Measurements from ENCODE around the gene MLST8.
"Not testable (repeated sequence)": the region's sequence is repeated elsewhere in the genome, so short reads cannot be mapped to it uniquely, and the experiment has no call there.

MLST8 gene

DNA sequence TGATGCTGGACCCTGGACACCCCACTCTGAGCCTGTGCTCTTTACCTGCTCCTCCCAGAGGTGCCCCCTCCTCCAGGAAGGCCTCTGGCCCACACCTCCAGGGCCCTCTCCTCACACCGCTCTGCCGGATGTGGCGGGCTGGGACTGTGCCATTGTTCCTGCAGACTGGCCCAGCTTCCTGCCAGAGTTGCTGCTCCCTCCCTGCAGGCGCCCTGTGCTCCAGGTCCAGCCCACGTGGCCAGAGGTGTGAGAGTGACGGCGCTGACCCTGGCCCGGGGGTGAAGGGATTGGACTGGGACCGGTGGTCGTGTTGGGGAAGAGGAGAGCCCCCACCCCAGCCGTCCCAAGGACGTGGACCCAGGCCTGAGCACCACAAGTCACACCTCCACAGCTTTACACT lies 23.8 kb downstream of the MLST8 start:
- DNase-seq (ENCODE audit: insufficient read length, low spot score) (no peak), FAIRE-seq (no peak)

DNA sequence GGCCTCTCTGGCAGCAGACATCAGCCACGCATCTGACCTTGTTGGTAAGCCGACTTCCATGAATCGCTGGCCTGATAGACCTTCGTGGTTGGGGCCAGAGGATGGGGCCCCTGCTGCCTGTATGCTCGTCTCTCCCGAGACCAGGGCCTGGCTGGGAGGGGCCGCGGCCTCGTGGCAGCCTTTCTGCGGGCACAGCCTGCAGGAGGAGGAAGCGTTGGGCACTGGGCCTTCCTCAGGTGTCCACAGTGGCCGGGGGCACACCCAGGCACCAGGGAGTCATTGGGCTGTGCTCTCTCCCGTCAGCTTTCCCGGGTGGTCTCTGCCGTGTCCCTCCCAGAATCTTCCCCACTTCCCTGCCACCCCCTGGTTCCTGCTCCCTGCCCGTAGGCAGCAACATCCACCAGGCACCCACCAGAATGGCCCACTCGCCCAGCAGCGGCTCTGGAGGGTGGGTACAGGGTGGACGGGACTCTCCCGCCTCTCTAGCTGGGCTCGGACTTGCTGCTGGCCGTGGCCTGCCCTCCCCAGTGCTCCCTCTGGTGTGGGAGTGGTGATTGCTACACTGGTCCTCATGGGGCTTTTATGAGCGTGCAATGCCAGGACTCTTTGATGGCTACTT lies 24.5 kb downstream of the MLST8 start:
- FAIRE-seq, result no peak
- no peak for DNase-seq (ENCODE audit: insufficient read length, low spot score)

DNA sequence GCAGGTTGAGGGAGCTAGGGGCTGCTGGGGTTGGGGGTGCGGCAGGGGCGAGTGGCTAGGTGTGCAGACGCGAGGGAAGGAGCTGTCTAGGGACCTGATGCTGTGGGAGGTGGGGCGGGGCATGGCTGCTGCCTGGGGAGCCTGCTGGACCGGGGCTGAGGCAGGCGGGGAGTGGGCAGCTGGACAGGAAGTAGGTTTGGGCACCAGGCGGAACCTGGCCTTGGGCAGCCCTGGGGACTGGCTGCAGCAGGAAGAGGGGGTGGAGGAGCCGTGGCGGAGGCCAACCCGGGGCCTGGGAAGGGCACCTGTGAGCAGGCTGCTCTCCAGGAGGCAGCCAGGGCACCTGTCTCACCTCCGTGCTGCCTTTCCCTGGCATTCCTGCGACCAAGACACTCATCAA lies 25.1 kb downstream of the MLST8 start:
- no peak for DNase-seq (ENCODE audit: insufficient read length, low spot score)
- FAIRE-seq, result no peak

DNA sequence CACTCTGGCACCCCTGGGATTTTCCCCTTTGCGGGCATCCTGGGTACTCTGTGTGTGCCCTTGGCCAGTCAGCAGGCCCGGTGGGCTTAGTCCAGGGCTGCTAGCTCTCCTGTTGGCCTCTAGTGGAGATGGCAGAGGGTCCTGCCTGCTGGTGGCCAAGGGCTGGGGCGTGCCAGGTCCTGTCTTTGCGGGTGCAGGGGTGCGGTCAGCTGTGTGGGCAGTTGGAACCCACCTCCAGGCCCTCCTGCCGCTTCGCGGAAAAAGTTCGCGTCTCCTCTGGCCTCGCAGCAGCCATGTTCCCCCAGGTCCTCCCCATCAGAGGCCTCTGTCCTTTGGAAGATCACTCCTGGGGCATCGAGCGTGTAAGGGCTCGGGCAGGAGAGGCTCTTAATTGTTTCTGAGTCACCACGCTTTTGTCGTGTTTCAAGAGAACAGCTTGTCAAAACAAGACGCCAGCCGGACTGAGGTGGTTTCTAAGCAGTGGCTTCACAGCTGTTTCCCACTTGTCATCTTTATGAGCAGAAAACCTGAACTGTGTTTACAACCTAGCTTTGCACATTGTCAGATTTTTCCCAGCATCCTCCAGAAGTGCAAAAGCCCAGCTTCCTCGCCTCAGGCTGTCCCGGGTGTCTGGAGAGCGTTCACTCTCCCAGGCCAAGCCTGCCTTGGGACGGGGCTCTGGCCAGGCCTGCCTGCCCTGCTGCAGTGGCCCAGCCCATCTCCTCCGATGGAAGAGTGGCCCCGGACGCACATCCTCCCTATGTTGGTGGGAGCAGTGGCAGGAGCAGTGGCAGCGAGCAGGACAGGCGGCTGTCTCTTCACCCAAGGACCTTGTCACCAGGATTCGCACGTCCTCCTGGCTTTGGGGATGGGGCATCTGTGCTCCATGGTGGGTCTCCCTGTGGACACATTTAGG lies 26.0 kb downstream of the MLST8 start:
- DNase-seq (ENCODE audit: insufficient read length, low spot score) (no peak), FAIRE-seq (no peak)

DNA sequence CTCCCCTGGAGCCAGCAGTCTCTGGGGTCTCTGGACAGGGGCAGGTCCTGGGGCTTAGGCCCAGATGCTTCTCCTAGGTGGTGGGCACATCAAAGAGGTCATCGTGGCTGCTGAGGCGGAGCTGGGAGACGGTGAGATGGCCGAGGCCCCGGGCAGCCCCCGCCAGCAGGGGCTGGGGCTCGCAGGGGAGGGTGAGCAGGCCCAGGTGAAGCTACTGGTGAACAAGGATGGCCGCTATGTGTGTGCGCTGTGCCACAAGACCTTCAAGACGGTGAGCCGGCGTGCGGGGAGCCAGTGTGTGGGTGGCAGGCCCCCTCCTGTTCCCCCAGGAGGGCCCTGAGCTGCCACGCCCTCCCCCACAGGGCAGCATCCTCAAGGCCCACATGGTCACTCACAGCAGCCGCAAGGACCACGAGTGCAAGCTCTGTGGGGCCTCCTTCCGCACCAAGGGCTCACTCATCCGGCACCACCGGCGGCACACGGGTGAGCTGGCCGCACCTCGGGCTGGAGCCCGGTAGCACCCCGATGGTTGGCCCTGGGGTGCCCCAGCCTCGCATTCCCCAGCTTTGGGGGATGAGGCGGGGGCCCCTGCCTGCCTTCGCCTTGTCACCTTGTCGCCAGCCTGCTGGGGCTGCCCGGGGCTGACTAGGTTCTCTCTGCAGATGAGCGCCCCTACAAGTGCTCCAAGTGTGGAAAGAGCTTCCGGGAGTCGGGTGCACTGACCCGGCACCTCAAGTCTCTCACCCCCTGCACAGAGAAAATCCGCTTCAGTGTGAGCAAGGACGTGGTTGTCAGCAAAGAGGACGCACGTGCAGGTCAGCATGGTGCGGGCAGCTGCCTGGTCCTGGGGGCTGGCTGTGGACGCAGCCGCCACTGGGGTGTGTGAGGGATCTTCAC lies 27.1 kb downstream of the MLST8 start:
- DNase-seq (ENCODE audit: insufficient read length, low spot score) (no peak), FAIRE-seq (no peak)

DNA sequence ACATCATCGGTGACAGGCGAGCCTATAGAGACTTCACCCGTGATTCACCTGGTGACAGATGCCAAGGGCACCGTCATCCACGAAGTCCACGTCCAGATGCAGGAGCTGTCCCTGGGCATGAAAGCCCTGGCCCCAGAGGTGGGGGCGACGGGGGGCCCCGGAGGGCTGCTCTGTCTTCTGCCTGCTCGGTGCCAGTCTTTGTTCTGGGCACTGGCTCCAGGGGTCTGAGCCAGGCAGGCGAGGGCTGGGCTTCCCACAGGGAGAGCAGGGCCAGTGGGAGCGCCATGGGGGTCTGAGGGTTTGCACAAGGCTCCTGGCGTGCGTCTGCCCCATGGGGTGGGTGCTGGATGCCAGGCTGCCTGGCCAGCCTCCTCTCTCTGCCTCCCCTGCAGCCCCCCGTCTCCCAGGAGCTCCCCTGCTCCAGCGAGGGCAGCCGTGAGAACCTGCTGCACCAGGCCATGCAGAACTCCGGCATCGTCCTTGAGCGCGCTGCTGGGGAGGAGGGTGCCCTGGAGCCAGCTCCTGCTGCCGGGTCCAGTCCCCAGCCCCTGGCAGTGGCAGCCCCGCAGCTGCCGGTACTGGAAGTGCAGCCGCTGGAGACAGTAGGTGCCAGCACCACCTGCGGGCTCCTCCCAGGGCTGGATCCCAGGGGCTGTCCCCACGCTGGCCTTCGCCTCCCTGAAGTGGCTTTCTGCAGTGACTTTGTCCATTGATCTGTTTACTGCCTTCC lies 28.0 kb downstream of the MLST8 start:
- FAIRE-seq, result no peak
- no peak for DNase-seq (ENCODE audit: insufficient read length, low spot score)

DNA sequence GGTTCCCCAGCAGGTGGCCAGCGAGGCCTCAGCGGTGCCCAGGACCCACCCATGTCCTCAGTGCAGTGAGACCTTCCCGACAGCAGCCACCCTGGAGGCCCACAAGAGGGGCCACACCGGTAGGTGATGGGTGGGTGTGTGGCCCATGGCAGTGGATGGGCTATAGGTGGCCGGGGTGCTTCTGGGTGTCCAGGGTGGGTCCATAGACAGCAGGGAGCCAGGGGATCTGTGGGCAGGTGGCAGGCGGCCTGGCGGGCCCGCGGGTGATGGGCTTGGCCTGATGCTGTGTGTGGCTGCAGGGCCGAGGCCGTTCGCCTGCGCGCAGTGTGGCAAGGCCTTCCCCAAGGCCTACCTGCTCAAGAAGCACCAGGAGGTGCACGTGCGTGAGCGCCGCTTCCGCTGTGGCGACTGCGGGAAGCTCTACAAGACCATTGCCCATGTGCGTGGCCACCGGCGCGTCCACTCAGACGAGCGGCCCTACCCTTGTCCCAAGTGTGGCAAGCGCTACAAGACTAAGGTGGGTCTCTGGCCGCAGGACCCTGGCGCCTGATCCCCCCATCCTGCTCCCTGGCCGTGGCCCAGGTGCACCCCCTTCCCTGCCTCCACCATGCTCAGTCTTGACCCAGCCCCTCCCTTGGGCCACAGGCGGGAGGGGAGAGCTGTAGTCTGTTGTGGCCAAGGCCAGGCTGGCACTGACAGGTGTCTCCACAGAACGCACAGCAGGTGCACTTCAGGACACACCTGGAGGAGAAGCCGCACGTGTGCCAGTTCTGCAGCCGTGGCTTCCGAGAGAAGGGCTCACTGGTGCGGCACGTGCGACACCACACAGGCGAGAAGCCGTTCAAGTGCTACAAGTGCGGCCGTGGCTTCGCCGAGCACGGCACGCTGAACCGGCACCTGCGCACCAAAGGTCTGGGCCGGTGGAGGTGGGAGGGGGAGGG lies 28.9 kb downstream of the MLST8 start:
- DNase-seq (ENCODE audit: insufficient read length, low spot score), result no peak
- FAIRE-seq, result no peak

DNA sequence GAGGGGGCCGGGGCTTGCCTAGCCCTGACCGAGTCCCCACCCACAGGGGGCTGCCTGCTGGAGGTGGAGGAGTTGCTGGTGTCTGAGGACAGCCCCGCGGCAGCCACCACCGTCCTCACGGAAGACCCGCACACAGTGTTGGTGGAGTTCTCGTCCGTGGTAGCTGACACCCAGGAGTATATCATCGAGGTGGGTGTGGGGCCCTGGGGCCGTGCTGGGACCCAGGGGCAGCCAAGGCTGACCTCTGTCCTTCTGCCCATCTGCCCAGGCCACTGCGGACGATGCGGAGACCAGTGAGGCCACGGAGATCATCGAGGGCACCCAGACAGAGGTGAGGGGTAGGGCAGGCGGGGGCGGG lies 29.5 kb downstream of the MLST8 start:
- FAIRE-seq, result no peak

DNA sequence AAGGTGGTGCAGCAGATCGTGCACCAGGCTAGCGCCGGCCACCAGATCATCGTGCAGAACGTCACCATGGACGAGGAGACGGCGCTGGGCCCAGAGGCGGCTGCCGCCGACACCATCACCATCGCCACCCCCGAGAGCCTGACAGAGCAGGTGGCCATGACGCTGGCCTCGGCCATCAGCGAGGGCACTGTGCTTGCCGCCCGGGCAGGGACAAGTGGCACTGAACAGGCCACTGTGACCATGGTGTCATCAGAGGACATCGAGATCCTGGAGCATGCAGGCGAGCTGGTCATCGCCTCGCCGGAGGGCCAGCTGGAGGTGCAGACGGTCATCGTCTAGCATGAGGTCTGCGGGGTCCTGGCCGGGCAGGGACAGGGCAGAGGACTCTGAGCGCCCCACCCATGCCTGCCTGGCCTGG lies 30.0 kb downstream of the MLST8 start:
- FAIRE-seq (no peak), DNase-seq (ENCODE audit: insufficient read length, low spot score) (no peak)

More for the DNA sequence above, 29.5 kb downstream of the MLST8 start:
- DNase-seq (ENCODE audit: insufficient read length, low spot score), result no peak

DNA sequence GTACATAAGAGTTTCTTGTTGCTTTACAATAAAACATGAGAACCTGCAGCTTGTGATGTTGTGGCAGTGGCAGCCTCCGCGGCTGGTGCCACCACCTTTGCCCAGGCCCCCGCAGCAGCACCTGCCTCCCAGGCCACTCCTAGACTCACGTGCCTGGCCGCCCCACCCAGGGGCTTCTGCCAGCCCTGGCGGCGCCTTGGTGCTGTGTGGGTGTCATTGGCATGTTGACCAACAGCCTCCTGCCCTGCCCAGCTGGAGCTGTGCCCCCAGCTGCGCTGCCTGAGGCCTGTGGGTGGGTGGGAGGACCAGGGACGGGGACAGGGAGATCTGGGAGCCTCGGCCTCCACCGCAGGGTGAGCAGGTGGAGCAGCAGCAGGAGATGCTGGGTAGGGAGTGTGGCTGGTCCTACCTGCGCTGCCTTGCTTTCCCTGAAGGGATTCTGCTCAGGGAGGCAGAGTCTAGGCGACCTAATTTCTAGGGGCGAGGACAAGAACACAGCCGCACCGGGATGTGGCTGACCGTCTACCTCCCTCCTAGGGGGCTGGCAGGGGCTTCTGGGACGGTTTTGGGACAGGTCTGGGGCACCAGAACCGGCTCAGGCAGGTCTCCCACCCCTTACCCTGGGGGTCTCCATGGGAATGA lies 30.6 kb downstream of the MLST8 start:
- FAIRE-seq (no peak), DNase-seq (ENCODE audit: insufficient read length, low spot score) (no peak)

DNA sequence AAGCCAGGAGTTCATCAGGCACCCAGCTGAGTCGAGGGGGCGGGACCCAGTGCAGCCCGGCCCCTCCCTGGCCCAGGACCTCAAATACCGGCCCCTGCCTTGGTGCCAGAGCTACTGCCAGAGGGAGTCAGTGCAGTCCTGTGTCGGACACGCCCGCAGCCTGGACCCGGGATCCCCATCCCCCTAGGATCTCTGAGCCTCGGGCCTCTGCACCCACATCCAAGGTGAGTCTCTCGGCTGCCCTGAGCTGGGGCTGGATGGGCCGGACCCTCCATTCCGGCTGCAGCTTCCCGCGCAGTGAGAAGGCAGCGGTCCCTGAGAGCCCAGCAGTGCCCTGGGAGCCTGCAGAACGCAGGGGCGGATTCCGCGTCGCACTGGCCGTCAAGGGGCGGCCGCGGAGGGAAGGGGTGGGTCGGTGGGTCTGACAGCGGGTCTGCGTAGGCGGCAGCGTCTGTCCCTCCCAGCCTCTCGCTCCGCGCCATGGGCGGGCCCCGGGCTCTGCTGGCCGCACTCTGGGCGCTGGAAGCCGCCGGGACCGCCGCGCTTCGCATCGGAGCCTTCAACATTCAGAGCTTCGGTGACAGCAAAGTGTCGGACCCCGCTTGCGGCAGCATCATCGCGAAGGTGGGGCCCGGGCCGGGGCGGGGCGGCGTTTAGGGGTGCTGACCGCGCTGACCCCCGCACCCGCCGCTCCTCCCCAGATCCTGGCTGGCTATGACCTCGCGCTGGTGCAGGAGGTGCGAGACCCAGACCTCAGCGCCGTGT lies 31.3 kb downstream of the MLST8 start, which contains the start of gene DNASE1L2:
Gene DNASE1L2, plus strand, starts transcription at position 108 of the 765 bp plus-strand sequence. Its CDS starts 373 bp downstream, at position 481.
- no peak for FAIRE-seq
- no peak for DNase-seq (ENCODE audit: insufficient read length, low spot score)

DNA sequence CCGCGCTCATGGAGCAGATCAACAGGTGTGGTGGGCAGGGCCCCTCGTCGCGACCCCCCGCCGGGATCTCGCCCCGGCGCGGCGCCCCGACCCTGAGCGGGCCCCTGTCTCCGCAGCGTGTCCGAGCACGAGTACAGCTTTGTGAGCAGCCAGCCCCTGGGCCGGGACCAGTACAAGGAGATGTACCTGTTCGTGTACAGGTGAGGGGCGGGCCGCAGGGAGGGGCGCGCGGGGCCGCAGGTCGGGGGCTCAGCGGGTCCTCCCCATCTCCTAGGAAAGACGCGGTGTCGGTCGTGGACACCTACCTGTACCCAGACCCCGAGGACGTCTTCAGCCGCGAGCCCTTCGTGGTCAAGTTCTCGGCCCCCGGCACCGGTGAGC lies 31.8 kb downstream of the MLST8 start:
- DNase-seq (ENCODE audit: insufficient read length, low spot score), result no peak
- no peak for FAIRE-seq

DNA sequence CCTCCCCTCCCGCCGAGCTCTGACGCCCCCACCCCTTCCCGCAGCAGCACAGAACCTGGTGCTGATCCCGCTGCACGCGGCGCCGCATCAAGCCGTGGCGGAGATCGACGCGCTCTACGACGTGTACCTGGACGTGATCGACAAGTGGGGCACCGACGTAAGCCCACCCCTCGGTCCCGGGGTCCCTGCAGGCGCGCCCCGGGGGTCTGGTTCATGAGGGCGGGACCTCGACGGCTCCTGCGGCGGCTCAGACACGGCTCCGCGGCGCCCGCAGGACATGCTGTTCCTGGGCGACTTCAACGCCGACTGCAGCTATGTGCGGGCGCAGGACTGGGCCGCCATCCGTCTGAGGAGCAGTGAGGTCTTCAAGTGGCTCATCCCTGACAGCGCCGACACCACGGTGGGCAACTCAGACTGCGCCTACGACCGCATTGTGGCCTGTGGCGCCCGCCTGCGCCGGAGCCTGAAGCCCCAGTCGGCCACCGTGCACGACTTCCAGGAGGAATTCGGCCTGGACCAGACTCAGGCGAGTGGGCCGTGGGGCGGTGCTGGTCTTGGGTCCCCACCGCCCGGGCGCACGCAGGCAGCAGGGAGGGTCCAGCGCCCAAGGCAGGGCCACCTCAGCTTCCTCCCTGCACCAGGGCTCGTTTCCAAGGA lies 32.4 kb downstream of the MLST8 start:
- DNase-seq (ENCODE audit: insufficient read length, low spot score) (no peak), FAIRE-seq (no peak)

DNA sequence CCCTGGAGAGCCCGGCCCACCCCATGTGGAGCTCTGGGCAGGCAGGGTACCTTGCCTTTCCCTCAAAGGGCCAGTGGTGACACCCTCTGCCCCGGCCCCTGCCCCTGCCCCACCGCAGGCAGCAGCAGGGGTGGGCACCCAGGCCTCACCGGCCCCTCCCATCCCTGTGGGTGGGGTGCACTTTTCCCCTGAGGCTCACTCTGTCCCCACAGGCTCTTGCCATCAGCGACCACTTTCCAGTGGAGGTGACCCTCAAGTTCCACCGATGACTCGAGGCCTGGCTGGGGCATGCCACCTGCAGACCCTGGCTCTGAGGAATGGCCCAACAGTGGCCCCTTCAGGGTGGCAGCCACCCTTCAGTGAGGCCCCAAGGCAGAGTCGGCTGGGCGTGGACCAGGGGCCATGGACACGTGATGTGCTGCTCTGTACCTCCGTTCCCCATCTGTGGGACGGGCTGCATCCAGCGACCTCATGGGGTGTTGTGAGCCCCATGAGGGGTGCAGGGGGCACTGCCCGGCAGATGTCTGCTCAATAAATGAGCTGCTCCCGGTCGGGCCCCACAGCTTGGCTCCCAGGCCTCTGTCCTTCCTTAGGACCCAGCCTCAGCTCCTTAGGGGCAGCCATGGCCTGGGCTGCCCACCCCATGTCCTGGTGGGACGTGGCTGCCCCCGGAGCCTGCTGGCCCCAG lies 33.0 kb downstream of the MLST8 start:
- DNase-seq (ENCODE audit: insufficient read length, low spot score) (no peak), FAIRE-seq (no peak)

DNA sequence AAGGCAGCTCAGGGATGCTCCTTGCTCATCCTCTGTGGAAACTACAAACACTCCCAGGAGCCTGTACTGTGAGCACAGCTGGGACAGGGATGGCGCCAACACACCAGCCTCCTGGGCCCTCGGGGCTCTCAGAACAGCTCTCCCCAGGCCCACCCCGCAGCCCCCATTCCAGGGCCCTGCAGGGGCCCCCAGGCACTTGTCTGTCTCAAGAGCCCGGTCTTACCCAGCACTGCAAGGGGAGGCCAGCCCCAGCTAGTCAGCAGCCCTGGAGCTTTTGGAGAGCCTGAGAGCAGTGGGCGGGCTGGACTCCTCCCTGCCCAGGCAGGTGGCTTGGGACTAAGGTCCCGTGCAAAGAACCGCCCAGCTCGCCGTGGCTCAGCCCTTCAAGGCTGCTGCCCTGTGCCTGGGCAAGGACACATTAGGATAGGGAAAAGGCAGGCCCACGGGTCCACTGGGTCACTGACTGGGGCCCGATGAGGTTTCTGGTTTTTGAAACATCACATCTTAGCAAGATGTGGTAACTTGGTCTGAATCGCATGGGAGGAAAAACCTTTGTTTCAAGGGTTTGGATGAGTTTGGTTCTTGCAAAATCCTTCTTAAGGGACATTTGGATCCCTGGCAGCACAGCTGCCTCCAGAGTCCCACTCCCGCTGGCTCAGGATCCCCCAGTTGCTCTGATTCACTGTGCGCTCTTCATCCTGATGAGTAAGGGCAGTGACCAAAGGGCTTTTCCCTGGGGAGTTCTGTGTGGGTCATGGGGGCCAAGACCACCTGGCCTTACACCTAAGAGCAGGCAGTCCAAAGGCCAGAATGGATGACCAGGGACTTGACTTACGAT lies 33.8 kb downstream of the MLST8 start:
- DNase-seq (ENCODE audit: insufficient read length, low spot score) (no peak), FAIRE-seq (no peak)

DNA sequence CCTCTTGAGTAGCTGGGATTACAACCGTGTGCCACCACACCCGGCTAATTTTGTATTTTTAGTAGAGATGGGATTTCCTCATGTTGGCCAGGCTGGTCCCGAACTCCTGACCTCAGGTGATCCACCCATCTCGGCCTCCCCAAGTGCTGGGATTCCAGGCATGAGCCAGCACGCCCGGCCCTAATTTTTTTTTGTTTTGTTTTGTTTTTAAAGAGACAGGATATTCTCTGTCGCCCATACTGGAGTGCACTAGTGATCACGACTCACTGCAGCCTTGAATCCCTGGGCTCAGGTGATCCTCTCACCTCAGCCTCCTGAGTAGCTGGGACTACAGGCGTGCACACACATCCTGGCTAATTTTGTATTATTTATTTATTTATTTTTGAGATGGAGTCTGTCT lies 35.1 kb downstream of the MLST8 start:
- not testable (repeated sequence) for DNase-seq (ENCODE audit: insufficient read length, low spot score); FAIRE-seq
